Measurements from ENCODE around the gene CDKN2B. TPM values are rescaled to one million over a fixed set of nuclear protein-coding genes. Genes with fewer than 3 reads are reported as not detected.

Gene CDKN2B
- total RNA-seq, 1 donor from 2014 or later: not detected

GRCh38 chr9:21988056-21988990 lies 20.8 kb downstream of the CDKN2B start:
- Histone ChIP-seq H3K9me3 (ENCODE audit: control insufficient read depth in 3 of 3, low read length in 3 of 3) (no peaks in the 10 kb centered on the region), H3K27me3 (ENCODE audit: control insufficient read depth in 3 of 3, insufficient read depth in 3 of 3, low read length in 3 of 3) (peaks cover 31 to 56% (median 39%) of the 10 kb centered on the region in 3 donors), H3K27ac (ENCODE audit: low read depth, low read length) (no peak overlapping the region), H3K36me3 (ENCODE audit: control insufficient read depth in 3 of 3, insufficient read depth in 3 of 3, low read length in 3 of 3) (no peaks in the 10 kb centered on the region), H3K4me3 (ENCODE audit: low read length in 3 of 3) (no peak overlapping the region), H3K4me1 (ENCODE audit: control insufficient read depth in 3 of 3, insufficient read depth in 3 of 3, low read length in 3 of 3) (no peaks in the 10 kb centered on the region), H3K9ac (ENCODE audit: low read depth in 1 of 3, low read length in 3 of 3) (no peak overlapping the region)

DNA sequence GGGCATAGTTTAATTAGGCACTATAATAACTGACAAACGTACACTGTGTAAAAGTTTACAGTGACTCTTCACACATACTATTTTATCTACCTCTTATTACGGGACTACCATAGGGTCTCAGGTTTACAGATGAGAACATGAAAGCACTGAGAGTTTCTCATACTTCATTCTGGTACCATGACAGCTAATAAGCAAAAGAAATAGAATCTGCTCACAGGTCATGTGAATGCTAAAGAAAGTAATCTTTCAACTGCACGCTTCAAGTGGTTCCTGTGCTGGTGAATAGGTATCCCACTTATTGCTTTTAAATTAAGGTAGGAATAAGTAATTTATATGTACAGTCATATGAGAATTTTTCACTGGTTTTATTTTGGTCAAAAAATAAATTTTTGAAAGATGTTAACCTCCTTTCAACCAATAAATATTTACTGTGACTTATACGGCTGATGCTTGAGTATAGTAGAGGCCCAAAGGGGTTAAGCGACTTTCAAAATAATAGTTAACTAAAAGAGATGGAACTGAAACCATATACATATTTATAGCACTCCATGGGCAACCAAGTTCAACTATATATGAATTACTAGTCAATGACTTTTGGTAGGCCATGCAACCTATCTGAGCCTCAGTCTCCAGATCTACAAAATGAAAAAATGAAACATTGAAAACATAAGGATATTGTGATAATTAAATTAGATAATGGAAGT lies 23.0 kb downstream of the CDKN2B start:
- no peak overlapping the region for H3K9ac ChIP-seq (ENCODE audit: low read depth in 1 of 3, low read length in 3 of 3)
- peaks cover 33 to 52% (median 38%) of the 10 kb centered on the region in 3 donors for H3K27me3 ChIP-seq (ENCODE audit: control insufficient read depth in 3 of 3, insufficient read depth in 3 of 3, low read length in 3 of 3)
- H3K4me3 ChIP-seq (ENCODE audit: low read length in 3 of 3): no peak overlapping the region
- no peaks in the 10 kb centered on the region for H3K9me3 ChIP-seq (ENCODE audit: control insufficient read depth in 3 of 3, low read length in 3 of 3)
- H3K4me1 ChIP-seq (ENCODE audit: control insufficient read depth in 3 of 3, insufficient read depth in 3 of 3, low read length in 3 of 3): no peaks in the 10 kb centered on the region
- H3K36me3 ChIP-seq (ENCODE audit: control insufficient read depth in 3 of 3, insufficient read depth in 3 of 3, low read length in 3 of 3): no peaks in the 10 kb centered on the region
- H3K27ac ChIP-seq (ENCODE audit: low read depth, low read length): no peak overlapping the region

DNA sequence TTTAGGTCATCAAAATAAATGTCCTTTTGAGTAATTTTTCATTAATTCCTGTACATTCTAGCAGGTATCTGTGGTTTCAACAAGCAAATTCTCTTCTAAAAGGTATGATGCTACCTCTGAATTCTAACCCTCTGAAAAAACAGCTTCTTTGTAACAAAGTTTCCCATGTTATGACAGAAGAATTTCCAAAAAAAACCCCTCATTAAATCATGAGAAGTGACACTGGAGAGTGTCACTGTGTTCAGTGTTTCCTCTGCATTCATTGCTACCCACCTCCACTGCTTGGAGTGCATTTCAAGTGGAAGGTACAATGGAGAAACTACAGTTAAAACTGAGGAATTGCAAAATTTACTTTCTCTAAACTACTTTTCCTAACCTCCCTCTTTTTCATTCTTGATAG lies 25.0 kb downstream of the CDKN2B start:
- H3K9ac ChIP-seq (ENCODE audit: low read depth in 1 of 3, low read length in 3 of 3): no peak overlapping the region
- no peaks in the 10 kb centered on the region for H3K4me1 ChIP-seq (ENCODE audit: control insufficient read depth in 3 of 3, insufficient read depth in 3 of 3, low read length in 3 of 3)
- peaks cover 24 to 47% (median 34%) of the 10 kb centered on the region in 3 donors for H3K27me3 ChIP-seq (ENCODE audit: control insufficient read depth in 3 of 3, insufficient read depth in 3 of 3, low read length in 3 of 3)
- H3K9me3 ChIP-seq (ENCODE audit: control insufficient read depth in 3 of 3, low read length in 3 of 3): no peaks in the 10 kb centered on the region
- H3K27ac ChIP-seq (ENCODE audit: low read depth, low read length): no peak overlapping the region
- no peaks in the 10 kb centered on the region for H3K36me3 ChIP-seq (ENCODE audit: control insufficient read depth in 3 of 3, insufficient read depth in 3 of 3, low read length in 3 of 3)
- H3K4me3 ChIP-seq (ENCODE audit: low read length in 3 of 3): no peak overlapping the region

DNA sequence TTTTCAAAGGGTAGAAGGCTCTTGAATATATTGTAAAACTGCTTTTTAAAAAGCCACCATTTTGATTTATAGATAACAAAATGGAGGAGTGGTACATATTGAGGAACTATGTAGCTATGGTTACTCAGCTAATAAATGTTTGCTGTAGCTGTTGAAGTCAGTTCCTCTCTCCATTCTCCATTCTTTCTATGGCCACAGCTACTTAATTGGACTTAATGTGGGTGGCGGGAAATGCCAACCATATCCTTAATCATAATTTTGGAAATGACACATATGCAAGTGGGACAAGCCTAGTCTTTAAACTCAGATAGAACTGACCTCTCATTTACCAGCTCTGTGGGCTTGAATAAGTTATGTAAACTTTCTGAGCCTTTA lies 25.6 kb downstream of the CDKN2B start:
- Histone ChIP-seq H3K4me3 (ENCODE audit: low read length in 3 of 3) (no peak overlapping the region), H3K36me3 (ENCODE audit: control insufficient read depth in 3 of 3, insufficient read depth in 3 of 3, low read length in 3 of 3) (no peaks in the 10 kb centered on the region), H3K27ac (ENCODE audit: low read depth, low read length) (no peak overlapping the region), H3K9me3 (ENCODE audit: control insufficient read depth in 3 of 3, low read length in 3 of 3) (no peaks in the 10 kb centered on the region), H3K9ac (ENCODE audit: low read depth in 1 of 3, low read length in 3 of 3) (no peak overlapping the region), H3K4me1 (ENCODE audit: control insufficient read depth in 3 of 3, insufficient read depth in 3 of 3, low read length in 3 of 3) (no peaks in the 10 kb centered on the region), H3K27me3 (ENCODE audit: control insufficient read depth in 3 of 3, insufficient read depth in 3 of 3, low read length in 3 of 3) (peaks cover 24 to 52% (median 36%) of the 10 kb centered on the region in 3 donors)

DNA sequence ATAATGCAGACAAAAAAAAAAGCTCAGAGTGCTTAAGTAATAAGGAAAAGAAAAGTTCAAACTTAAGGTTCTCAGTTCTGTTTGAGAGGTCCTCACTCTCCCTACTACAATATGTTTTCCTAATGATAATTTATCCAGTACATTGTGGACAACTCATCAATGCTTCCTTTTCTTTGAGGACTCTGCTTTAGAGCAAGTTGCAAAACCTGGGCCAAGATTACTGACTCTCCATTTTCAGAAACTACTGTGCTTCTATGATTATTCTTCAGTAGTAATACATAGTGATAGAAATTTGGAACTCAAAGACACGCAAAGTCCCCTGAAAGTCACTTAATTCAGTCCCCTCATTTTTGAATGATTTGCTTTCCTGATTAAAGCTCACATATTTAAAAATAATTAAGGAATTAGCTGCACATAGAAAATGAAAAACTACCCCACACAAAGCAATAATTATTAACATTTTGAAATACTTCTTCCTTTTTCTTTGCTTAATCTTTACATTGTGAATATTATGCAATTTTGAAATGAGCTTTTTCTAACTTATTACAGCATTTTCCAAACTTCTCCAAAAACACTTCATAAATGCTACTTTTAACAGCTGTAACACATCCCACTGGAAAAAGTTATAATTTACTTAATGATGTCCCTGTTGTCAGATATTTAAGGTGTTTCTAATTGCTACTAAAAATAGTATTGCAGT lies 26.1 kb downstream of the CDKN2B start:
- Histone ChIP-seq H3K27ac (ENCODE audit: low read depth, low read length) (no peak overlapping the region), H3K9ac (ENCODE audit: low read depth in 1 of 3, low read length in 3 of 3) (no peak overlapping the region), H3K4me1 (ENCODE audit: control insufficient read depth in 3 of 3, insufficient read depth in 3 of 3, low read length in 3 of 3) (no peaks in the 10 kb centered on the region), H3K9me3 (ENCODE audit: control insufficient read depth in 3 of 3, low read length in 3 of 3) (no peaks in the 10 kb centered on the region), H3K4me3 (ENCODE audit: low read length in 3 of 3) (no peak overlapping the region), H3K27me3 (ENCODE audit: control insufficient read depth in 3 of 3, insufficient read depth in 3 of 3, low read length in 3 of 3) (peaks cover 22 to 47% (median 38%) of the 10 kb centered on the region in 3 donors), H3K36me3 (ENCODE audit: control insufficient read depth in 3 of 3, insufficient read depth in 3 of 3, low read length in 3 of 3) (no peaks in the 10 kb centered on the region)

DNA sequence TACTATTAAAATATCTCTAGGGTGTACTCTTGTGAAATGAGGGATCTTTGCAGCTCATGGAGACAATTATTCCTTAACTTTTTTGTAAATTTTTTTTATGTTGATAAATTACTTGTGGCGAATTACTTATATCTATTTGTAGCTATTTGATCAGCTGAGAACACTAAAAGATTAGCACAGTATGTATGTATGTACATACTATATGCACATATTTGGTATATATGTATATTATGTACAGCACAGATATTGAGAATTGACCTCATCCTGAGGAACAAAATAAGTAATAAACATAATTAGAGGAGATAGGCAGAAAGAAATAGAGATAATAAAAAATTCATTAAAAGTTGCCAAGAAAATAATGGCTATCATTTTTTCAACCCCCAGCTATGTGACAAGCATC lies 26.7 kb downstream of the CDKN2B start:
- no peaks in the 10 kb centered on the region for H3K9me3 ChIP-seq (ENCODE audit: control insufficient read depth in 3 of 3, low read length in 3 of 3)
- no peak overlapping the region for H3K4me3 ChIP-seq (ENCODE audit: low read length in 3 of 3)
- no peak overlapping the region for H3K9ac ChIP-seq (ENCODE audit: low read depth in 1 of 3, low read length in 3 of 3)
- H3K36me3 ChIP-seq (ENCODE audit: control insufficient read depth in 3 of 3, insufficient read depth in 3 of 3, low read length in 3 of 3): no peaks in the 10 kb centered on the region
- H3K27me3 ChIP-seq (ENCODE audit: control insufficient read depth in 3 of 3, insufficient read depth in 3 of 3, low read length in 3 of 3): peaks cover 27 to 50% (median 36%) of the 10 kb centered on the region in 3 donors
- H3K27ac ChIP-seq (ENCODE audit: low read depth, low read length): no peak overlapping the region
- H3K4me1 ChIP-seq (ENCODE audit: control insufficient read depth in 3 of 3, insufficient read depth in 3 of 3, low read length in 3 of 3): no peaks in the 10 kb centered on the region

GRCh38 chr9:21976334-21976875 lies 32.7 kb downstream of the CDKN2B start:
- peaks cover 74 to 81% (median 75%) of the 10 kb centered on the region in 3 donors for H3K27me3 ChIP-seq (ENCODE audit: control insufficient read depth in 3 of 3, insufficient read depth in 3 of 3, low read length in 3 of 3)
- H3K27ac ChIP-seq (ENCODE audit: low read depth, low read length): no peak overlapping the region
- no peaks in the 10 kb centered on the region for H3K36me3 ChIP-seq (ENCODE audit: control insufficient read depth in 3 of 3, insufficient read depth in 3 of 3, low read length in 3 of 3)
- no peak overlapping the region for H3K9ac ChIP-seq (ENCODE audit: low read depth in 1 of 3, low read length in 3 of 3)
- H3K9me3 ChIP-seq (ENCODE audit: control insufficient read depth in 3 of 3, low read length in 3 of 3): no peaks in the 10 kb centered on the region
- no peak overlapping the region for H3K4me3 ChIP-seq (ENCODE audit: low read length in 3 of 3)
- peaks cover 7 to 14% (median 13%) of the 10 kb centered on the region in 3 donors for H3K4me1 ChIP-seq (ENCODE audit: control insufficient read depth in 3 of 3, insufficient read depth in 3 of 3, low read length in 3 of 3)

GRCh38 chr9:21974722-21975409 lies 34.2 kb downstream of the CDKN2B start:
- H3K9ac ChIP-seq (ENCODE audit: low read depth in 1 of 3, low read length in 3 of 3): no peak overlapping the region
- peaks cover 81 to 92% (median 84%) of the 10 kb centered on the region in 3 donors for H3K27me3 ChIP-seq (ENCODE audit: control insufficient read depth in 3 of 3, insufficient read depth in 3 of 3, low read length in 3 of 3)

GRCh38 chr9:21974343-21974721 lies 34.8 kb downstream of the CDKN2B start:
- H3K36me3 ChIP-seq (ENCODE audit: control insufficient read depth in 3 of 3, insufficient read depth in 3 of 3, low read length in 3 of 3): no peaks in the 10 kb centered on the region
- H3K9ac ChIP-seq (ENCODE audit: low read depth in 1 of 3, low read length in 3 of 3): no peak overlapping the region
- peaks cover 84 to 92% (median 87%) of the 10 kb centered on the region in 3 donors for H3K27me3 ChIP-seq (ENCODE audit: control insufficient read depth in 3 of 3, insufficient read depth in 3 of 3, low read length in 3 of 3)
- H3K9me3 ChIP-seq (ENCODE audit: control insufficient read depth in 3 of 3, low read length in 3 of 3): no peaks in the 10 kb centered on the region
- peak overlapping the region in 2 of 3 donors; percentile 52 to 55 for H3K4me3 ChIP-seq (ENCODE audit: low read length in 3 of 3)
- peaks cover 13 to 19% (median 14%) of the 10 kb centered on the region in 3 donors for H3K4me1 ChIP-seq (ENCODE audit: control insufficient read depth in 3 of 3, insufficient read depth in 3 of 3, low read length in 3 of 3)
- no peak overlapping the region for H3K27ac ChIP-seq (ENCODE audit: low read depth, low read length)

More at GRCh38 chr9:21974722-21975409, 34.2 kb downstream of the CDKN2B start:
- peak overlapping the region; percentile 33 to 55 (median 52) for H3K4me3 ChIP-seq (ENCODE audit: low read length in 3 of 3)
- peaks cover 13 to 19% (median 14%) of the 10 kb centered on the region in 3 donors for H3K4me1 ChIP-seq (ENCODE audit: control insufficient read depth in 3 of 3, insufficient read depth in 3 of 3, low read length in 3 of 3)
- H3K9me3 ChIP-seq (ENCODE audit: control insufficient read depth in 3 of 3, low read length in 3 of 3): no peaks in the 10 kb centered on the region
- no peaks in the 10 kb centered on the region for H3K36me3 ChIP-seq (ENCODE audit: control insufficient read depth in 3 of 3, insufficient read depth in 3 of 3, low read length in 3 of 3)
- no peak overlapping the region for H3K27ac ChIP-seq (ENCODE audit: low read depth, low read length)

All from skeletal muscle tissue (tissue), 4 donors.